ENCODE measurements around the gene BRD7.

The BRD7 gene

DNA sequence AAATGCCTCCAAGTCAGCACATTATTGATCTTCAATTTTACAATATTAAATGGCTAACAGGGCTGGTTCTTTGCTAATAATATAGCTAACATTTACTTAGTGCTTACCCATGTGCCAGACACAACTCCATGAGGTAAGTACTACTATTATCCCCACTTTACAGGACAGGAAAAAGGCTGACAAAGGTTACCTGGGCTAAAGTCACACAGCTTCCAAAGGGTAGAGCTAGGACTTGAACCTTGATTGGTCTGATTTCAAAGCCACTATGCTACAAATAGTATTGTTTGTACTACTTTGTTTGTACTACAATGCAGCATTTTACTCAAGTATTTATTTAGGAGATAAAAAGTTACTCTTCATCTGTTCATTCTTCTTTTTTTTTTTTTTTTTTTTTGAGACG lies 31.9 kb downstream of the BRD7 start:
- TF ChIP-seq, protein P1, sequence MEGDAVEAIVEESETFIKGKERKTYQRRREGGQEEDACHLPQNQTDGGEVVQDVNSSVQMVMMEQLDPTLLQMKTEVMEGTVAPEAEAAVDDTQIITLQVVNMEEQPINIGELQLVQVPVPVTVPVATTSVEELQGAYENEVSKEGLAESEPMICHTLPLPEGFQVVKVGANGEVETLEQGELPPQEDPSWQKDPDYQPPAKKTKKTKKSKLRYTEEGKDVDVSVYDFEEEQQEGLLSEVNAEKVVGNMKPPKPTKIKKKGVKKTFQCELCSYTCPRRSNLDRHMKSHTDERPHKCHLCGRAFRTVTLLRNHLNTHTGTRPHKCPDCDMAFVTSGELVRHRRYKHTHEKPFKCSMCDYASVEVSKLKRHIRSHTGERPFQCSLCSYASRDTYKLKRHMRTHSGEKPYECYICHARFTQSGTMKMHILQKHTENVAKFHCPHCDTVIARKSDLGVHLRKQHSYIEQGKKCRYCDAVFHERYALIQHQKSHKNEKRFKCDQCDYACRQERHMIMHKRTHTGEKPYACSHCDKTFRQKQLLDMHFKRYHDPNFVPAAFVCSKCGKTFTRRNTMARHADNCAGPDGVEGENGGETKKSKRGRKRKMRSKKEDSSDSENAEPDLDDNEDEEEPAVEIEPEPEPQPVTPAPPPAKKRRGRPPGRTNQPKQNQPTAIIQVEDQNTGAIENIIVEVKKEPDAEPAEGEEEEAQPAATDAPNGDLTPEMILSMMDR (IDR thresholded peaks at IDR 0.05; ENCODE audit: low read depth, low read length, missing control alignments) = no peak
- no peak for DNase-seq (ENCODE audit: low read depth)
- in situ Hi-C loops (cut with HindIII; ENCODE audit: low sequenced_read_pairs) = no loop called here
- no peak overlapping the region for H3K4me3 ChIP-seq (ENCODE audit: low read depth, low read length)

DNA sequence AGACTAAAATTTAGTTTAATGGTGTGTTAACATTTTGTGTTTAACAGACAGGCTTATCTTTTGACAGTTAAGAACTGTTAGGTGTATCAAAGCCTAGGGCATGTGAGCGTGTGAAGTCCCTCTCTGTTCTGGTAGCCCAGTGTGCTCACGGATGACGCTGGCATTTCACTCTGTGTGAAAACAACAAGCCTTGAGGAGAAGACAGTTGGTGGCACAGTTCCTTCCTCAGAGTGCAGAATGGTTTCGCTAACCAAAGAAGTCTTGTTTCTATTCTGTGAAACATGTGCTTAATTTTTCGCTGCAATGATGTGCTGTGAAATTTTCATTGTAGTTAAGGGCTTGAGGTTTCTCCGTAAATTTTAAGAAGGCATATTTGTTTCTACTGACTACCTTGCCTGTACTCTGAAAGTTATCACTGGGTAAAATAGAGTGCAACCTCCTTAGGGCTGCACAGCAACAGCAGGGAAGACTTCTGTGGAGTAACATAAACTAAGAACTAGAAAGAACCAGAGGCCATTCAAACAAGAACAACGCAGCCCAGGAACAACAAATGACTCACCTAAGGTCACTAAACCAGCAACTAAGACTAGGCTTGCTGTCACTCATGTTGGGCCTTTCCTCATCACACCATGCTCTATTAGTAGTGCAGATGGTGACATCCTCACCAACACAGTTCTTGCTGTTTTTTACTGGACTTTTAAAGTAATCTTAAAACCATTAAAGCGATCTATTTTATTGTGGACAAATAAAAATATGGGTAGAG lies 33.4 kb downstream of the BRD7 start:
- no peak overlapping the region for H3K4me3 ChIP-seq (ENCODE audit: low read depth, low read length)
- TF ChIP-seq, protein P1 (IDR thresholded peaks at IDR 0.05; ENCODE audit: low read depth, low read length, missing control alignments) = no peak
- in situ Hi-C loops (cut with HindIII; ENCODE audit: low sequenced_read_pairs) = no loop called here
- DNase-seq (ENCODE audit: low read depth) = no peak

DNA sequence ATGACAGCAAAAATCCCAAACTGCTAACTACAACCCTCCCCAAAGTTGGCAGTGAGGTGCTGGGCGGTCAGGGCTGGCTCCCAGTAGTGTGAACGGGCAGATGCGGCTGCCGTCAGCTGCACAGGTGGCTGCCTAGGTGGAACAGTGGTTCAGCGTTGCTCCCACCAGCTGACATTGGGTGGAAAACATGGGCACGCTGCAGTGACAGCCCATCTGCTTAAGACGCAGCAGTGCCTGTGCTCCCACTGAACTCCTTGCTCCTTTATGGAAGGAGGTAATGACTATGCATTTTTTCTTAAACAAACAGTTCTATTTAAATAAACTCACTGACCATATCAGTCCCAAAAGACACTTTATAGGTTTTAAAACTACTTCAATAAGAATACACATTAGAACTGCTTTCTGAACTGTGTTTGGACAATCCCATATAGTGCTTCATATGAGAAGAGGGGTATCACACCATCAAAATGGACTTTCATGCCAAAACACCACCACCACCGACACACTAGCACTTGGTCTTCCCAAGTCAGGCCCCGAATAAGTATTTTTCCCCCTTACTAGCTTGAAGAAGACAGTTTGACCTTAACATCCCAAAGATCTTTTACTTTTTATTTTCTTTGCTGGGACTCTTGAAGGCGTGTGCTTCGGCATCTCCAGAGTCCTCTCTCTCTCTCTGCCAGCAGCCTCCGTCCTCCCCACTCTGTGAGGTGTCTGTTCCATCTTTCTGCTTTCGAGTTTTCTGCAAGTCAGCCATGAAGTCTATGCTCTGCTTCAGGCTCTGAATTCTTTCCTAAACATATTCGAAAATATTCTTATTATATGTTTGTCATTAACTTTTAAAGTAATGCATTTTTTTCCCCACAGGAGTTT lies 34.4 kb downstream of the BRD7 start:
- no peak overlapping the region for H3K4me3 ChIP-seq (ENCODE audit: low read depth, low read length)
- TF ChIP-seq, protein P1 (IDR thresholded peaks at IDR 0.05; ENCODE audit: low read depth, low read length, missing control alignments) = no peak
- DNase-seq (ENCODE audit: low read depth) = no peak
- in situ Hi-C loops (cut with HindIII; ENCODE audit: low sequenced_read_pairs) = no loop called here

DNA sequence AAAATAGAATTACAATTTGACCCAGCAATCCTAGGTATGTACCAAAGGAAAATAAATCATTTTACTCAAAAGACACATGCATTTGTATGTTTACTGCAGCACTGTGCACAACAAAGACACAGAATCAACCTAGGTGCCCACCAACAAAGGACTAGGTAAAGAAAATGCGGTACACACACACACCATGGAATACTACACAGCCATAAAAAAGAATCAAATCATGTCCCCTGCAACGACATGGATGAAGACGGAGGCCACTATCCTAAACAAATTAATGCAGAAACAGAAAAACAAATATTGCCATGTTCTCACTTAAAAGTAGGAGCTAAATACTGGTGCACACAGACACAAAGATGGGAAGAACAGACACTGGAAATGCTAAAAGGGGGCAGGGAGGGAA lies 36.2 kb downstream of the BRD7 start:
- in situ Hi-C loops (cut with HindIII; ENCODE audit: low sequenced_read_pairs) = no loop called here
- no peak for DNase-seq (ENCODE audit: low read depth)
- TF ChIP-seq, protein P1 (IDR thresholded peaks at IDR 0.05; ENCODE audit: low read depth, low read length, missing control alignments) = no peak
- H3K4me3 ChIP-seq (ENCODE audit: low read depth, low read length) = no peak overlapping the region

DNA sequence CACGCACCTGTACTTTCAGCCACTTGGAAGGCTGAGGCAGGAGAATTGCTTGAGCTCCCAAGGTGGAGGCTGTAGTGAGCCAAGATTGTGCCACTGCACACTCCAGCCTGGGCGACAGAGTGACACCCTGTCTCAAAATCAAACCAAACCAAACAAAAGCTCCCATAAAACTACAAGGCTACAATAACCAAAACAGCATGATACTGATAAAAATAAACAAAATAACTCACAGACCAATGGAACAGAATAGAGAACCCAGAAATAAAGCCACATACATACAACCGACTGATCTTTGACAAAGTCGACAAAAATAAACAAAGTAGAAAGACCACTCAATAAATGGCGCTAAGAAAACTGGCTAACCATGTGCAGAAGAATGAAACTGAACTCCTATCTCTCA lies 37.2 kb downstream of the BRD7 start:
- no peak for DNase-seq (ENCODE audit: low read depth)
- no peak overlapping the region for H3K4me3 ChIP-seq (ENCODE audit: low read depth, low read length)
- in situ Hi-C loops (cut with HindIII; ENCODE audit: low sequenced_read_pairs) = no loop called here
- TF ChIP-seq, protein P1 (IDR thresholded peaks at IDR 0.05; ENCODE audit: low read depth, low read length, missing control alignments) = no peak

DNA sequence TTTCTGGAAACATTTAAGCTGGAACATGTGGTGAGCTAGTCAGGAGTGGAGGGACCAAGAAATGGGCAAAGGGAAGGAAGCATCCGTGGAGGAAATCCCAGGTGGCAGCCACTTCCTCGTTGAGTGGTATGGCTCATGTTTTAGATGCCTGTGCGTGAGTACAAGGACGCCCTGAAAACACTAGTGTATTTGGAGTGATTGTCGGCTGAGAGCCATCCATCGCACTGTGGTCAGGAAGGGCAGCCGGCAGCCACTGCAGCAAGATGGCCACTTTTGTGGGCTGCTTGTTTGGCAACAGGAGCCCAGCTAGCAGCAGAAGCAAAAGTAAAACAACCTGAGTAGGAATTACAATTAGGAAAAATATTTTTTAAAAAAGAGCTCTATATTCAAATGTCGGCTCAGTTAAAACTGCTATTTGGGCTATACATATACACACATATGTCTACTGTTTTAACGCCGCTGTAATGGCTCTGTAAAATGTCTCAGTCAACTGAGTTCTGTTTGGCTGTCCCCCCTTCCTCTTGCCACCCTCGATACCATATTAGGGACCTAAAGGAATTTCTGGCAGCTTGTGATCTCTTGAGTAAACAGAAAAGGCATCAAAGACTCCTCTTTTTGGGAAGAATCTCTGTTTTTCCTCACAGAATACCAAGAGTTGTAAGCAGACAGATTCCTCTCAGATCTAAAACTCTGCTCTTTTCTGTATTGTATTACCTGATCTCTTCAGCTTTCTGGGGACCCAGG lies 39.2 kb downstream of the BRD7 start:
- in situ Hi-C loops (cut with HindIII; ENCODE audit: low sequenced_read_pairs) = no loop called here

More for the DNA sequence above, 39.2 kb downstream of the BRD7 start:
- no peak overlapping the region for H3K4me3 ChIP-seq (ENCODE audit: low read depth, low read length)
- TF ChIP-seq, protein P1 (IDR thresholded peaks at IDR 0.05; ENCODE audit: low read depth, low read length, missing control alignments) = no peak
- no peak for DNase-seq (ENCODE audit: low read depth)

Data from astrocyte of the cerebellum (primary cell).